Glomerular visceral epithelial cell (primary cell): ENCODE results near the gene ACOXL.
A peak's percentile ranks its signal among the peaks of the same experiment; 100 is the strongest.
"Not testable (repeated sequence)": the region's sequence is repeated elsewhere in the genome, so short reads cannot be mapped to it uniquely, and the experiment has no call there.

Experiments
- DNase-seq: peaks from one replicate; pipeline ENCODE4 v3.0.0-alpha.2; 2016; ENCODE audit errors: extremely low spot score

The ACOXL gene

DNA sequence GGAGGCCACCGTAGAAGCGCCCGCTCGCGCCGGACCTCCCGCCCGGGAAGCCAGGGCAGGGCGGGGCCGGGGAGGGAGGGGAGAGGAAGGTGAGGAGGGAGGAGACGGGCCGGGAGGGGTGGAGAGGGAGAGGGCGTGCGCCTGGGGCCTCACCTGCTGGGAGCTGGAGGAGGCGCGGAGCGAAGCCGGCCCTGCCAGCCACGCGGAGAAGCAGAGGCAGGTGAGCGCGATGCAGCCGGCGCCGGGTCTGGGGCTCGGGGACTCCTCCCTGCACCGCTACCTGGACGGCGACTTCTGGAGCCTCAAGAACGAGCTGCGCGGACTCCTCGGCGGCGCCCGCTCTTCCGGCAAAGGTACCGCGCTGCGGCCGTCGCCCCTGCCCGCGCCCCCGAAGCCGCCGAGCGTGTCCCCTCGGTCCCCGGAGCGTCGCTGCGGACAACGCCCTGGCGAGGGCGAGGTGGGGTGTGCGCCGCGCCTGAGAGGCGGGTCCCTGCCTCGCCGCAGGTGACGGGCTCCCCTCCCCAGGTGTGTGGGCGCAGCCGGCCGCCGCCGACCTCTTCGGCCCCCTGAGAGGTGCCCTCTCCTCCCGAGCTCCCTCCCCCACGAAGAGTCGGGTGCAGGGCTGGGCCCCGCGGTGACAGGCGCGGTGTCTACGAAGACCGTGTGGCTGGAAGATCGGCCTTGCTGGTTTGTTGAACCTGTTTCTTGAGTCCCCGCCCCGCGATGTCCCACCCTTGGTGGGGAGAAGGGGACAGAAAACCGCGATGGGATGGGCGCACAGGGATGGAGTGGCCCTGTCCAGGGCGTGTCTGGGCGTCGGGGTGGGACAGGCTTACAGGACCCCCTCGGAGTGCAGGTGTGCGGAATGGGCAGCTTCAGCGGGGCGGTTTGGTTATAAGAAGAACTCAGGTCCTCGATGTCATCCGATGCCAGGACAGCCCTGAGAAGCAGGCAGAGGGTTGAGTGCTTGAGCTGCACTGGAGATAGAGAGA is at the start of gene ACOXL:
TSS of gene ACOXL (plus strand) at position 152 of the 992 bp plus-strand sequence. CDS start 35,817 bp downstream, outside the sequence.
- DNase-seq = no peak

DNA sequence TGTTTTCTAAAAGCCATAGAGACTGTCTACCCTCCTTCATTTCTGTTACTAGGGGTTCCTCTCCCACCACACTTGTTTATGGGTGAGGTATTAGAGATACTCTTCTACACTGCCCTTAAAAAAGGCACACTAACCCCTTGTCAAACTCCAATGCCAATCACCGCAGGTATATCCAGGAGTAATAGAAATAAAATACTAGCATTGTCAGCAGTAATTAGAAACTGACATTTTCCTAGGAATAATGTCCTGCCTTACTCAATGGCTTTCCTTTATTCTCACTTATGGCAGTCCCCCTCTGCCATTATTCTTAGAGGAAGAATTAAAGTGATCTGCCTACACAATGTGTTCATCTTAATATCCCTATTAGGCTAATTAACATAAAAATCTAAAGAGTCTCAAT is 49.5 kb upstream of the ACOXL start:
- no peak for DNase-seq

DNA sequence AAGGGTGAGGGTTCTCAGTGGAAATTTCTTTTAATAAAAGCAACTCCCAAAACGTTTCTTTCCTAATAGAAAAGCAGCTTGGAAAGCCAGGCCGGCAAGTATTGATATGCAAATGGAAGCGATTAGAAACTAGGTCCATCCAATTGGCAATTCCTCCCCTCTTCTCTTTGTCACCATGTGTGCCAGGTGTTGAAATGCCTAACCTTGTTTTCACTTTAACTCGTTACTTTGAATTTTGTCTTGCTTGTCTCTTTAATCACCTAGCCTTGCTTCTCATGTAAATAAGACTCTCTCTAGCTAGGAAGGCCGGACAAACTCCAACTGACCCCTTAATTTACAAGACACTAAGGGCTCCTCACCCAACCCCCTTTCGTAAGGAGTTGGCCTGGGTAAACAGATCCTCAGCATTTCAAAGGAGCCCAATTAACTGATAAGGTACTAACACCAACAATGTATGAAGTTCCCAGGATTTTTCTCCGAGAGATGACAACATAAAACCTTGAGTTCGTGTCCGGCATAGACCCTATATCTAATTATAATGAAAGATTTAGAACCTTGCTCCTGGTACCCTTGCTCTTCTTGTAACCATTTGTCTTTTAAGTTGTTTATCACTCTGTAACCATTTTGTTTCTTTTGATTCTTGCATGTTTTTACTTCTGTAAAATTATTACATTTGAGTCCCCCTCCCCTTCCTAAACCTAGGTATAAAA is 44.4 kb upstream of the ACOXL start:
- DNase-seq = not testable (repeated sequence)

GRCh38 chr2:110688594-110689091 is 43.7 kb upstream of the ACOXL start:
- no peak for DNase-seq

DNA sequence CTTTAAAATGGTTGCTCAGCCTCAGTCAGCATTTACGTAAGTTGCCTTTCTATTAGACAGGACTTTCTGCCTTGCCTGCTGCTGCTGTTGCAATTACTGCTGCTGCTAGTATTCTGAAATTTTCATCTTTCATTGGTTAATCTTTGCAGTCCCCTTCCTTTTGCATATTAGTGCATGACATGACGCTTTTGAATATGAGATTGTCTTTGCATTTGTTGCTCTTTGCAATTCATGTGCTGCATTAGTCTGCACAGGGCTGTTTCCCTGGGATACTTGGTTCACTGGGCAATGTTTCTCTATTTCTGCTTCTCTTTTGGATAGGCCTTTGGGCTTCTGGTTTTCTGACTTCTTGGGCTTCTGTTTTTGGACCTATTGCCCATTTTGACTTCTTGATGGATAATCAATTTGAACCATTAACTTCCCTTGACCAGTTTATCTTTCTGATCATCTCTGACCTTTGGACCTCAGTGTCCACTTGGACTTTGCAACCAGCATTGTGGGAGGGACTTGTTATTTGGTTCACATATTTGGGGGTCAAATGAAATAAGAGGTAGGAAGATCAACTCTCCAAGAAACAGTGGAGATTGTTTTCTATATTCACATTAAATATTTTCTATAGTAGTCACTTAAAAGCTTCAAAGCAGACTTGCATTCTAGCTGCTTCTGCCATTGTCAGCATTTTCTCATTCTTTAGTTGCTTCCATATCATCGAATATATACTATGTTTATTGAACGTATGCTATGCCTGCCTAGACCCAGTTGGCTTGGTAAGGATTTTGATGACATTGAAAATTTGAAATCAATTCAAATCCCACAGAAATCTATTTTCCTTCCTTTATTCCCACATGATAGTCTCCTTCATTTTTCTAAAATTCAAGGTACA is 42.0 kb upstream of the ACOXL start:
- DNase-seq = no peak

- no peak for DNase-seq
Measured at GRCh38 chr2:110691612-110692258, 40.6 kb upstream of the ACOXL start.

DNA sequence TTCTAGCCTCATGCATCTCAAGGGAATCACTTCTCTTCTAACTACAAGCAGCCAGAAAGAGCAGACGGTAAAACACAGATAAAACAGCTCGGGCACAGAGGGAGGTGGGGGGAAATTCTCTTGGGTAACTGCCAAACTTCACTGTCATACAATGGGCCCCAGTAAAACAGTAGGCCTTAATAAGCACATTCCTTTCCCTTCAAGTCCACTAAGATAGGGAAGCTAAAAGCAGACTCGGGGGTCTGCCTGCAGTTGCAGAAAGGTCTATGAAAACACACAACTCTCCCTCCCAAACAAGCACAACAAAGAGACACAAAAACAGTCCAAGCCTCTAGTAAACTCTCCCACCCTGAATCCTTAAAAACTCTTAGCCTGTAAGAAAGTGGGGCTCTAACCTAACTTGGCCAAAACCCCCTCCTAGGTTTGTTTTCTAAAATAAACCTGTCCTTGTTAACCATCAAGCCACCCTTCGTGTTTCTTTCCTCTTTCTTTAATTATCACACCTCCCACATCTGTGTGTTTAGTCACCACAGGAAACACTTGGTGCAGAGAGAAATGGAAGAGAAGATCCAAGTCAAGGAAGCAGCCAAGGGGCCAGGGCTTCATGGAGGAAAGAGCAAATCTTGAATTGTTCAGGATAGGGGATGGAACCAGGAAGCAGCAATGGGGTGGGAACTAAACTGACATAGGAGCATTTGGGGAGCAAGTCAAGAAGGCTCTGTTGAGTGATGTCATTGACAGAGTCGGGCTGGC is 37.1 kb upstream of the ACOXL start:
- not testable (repeated sequence) for DNase-seq

- DNase-seq = not testable (repeated sequence)
Measured at GRCh38 chr2:110698253-110698652, 34.1 kb upstream of the ACOXL start.

GRCh38 chr2:110702514-110703380 is 29.6 kb upstream of the ACOXL start:
- no peak for DNase-seq

DNA sequence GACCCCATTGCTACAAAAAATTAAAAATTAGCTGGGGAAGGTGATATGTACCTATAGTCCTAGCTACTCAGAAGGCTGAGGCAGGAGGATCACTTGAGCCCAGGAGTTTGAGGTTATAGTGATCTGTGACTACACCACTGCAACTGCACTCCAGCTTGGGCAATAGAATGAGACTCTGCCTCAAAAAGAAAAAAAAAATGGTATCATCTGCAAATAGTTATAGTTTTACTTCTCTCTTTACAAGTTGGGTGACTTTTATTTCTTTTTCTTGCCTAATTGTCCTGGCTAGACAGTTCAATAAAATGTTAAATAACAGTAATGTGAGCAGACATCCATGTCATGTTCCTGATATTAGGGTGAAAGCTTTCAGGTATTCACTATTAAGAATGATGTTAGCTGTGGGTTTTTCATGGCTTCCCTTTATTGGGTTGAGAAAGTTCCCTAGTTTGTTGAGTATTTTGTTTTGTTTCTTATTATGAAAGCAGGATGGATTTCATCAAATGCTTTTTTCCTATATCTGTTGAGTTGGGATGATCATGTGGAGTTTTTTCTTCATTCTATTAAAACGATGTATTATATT is 24.9 kb upstream of the ACOXL start:
- no peak for DNase-seq

DNA sequence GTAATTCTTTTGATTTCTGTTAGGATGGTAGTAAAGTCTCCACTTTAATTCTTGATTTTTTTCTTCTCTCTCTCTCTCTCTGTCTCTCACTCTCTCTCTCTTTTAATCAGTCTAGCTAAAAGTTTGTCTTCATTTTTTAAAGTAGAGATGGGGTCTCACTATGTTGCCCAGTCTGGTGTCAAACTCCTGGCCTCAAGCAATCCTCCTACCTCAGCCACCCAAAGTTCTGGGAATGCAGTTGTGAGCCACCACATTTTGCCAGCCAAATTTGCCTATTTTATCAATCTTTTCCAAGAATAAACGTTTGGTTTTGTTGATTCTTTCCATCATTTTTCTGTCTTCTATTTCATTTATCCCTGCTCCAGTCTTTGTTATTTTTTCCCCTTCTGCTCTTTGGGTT is 23.9 kb upstream of the ACOXL start:
- no peak for DNase-seq

DNA sequence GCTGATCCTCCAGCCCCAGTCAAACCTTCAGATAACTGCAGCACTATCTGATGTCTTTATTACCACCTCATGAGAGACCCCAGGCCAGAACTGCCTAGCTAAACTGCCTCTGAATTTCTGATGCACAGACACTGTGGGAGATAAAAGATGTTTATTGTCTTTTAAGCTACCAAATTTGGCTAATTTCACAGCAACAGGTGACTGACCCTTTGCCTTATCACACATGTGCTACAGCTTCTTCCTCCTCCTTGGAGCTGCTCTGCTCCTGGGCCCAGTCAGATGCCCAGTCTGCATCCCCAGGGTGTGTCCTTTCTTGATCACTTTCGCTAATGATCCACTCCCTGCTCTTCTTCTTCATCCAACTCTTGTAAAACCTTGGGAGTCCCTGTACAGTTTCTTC is 19.6 kb upstream of the ACOXL start:
- DNase-seq = no peak

GRCh38 chr2:110713513-110714362 is 18.6 kb upstream of the ACOXL start:
- DNase-seq = peak; percentile 5

- DNase-seq = no peak
Measured at GRCh38 chr2:110714452-110715224, 17.7 kb upstream of the ACOXL start.

- no peak for DNase-seq
Measured at GRCh38 chr2:110716959-110717645, 15.3 kb upstream of the ACOXL start.

DNA sequence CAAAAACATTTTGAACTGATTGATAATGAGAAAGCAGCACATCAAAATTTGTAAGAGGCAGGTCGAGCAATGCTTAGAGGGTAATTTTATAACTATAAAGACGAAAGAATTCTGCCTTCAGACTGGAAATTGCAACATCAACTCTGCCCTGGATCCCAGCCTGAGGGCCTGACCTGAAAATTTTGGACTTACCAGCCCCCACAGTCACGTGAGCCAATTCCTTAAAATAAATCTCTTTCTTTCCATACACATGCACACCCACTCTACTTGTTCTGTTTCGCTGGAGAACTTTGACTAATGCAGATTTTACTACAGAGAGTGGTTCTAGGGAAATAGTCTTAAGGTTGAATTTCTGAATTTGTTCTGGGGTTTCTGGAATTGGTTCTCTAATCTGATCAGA is 14.6 kb upstream of the ACOXL start:
- DNase-seq = no peak

DNA sequence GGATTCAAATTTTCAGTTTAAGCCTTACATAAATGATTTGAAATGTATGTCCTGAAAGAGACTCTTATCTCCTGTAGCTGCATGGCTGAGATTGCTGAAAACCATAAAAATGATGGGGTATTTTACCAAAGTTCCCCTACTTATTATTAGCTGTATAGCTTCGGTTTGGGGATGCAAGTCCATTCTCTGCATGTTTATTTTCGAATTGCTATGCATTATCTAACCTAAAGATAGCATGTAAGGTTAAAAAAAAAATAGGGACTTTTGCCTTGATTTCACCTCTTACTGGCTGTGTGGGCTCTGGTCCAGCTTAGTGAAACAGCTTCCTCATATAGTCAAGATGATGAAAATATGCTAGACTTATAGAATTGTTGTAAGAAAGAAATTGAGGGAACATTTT is 14.0 kb upstream of the ACOXL start:
- DNase-seq = no peak
